HEK293 (cell line): ENCODE data around the gene DCAF10.

Source experiments
- CTCF ChIP-seq: fragments of 450-650 bp; formaldehyde crosslinking; IDR thresholded peaks from 2 replicates; pipeline ENCODE4 v1.5.1; 2016; ENCODE audit warnings: missing biosample characterization, missing genetic modification characterization
- TCF7L2 ChIP-seq: IDR thresholded peaks from 2 replicates; pipeline ENCODE4 v1.6.1; 2011; ENCODE audit warnings: low read depth, mild to moderate bottlenecking, inconsistent platforms, low read length, moderate library complexity, borderline replicate concordance
- YY1 ChIP-seq: fragments of 450-650 bp; formaldehyde crosslinking; IDR thresholded peaks from 2 replicates; pipeline ENCODE4 v1.5.1; 2018; ENCODE audit warnings: missing biosample characterization, missing genetic modification characterization
- ZFP69B ChIP-seq: fragments of 450-650 bp; formaldehyde crosslinking; IDR thresholded peaks from 2 replicates; pipeline ENCODE4 v1.5.1; 2016; ENCODE audit warnings: missing biosample characterization, missing genetic modification characterization
- ZNF121 ChIP-seq: fragments of 450-650 bp; formaldehyde crosslinking; IDR thresholded peaks from 2 replicates; pipeline ENCODE4 v1.5.1; 2016; ENCODE audit warnings: missing biosample characterization, missing genetic modification characterization
- ZNF302 ChIP-seq: fragments of 450-650 bp; formaldehyde crosslinking; IDR thresholded peaks from 2 replicates; pipeline ENCODE4 v1.5.1; 2016; ENCODE audit warnings: missing biosample characterization, missing genetic modification characterization, low read depth
- ZNF324 ChIP-seq: fragments of 450-650 bp; formaldehyde crosslinking; IDR thresholded peaks from 2 replicates; pipeline ENCODE4 v1.5.1; 2016; ENCODE audit warnings: missing biosample characterization, missing genetic modification characterization
- ZNF354C ChIP-seq: fragments of 450-650 bp; formaldehyde crosslinking; IDR thresholded peaks from 2 replicates; pipeline ENCODE4 v1.5.1; 2016; ENCODE audit warnings: missing biosample characterization, missing genetic modification characterization, low read depth, borderline replicate concordance
- ZNF791 ChIP-seq: fragments of 450-650 bp; formaldehyde crosslinking; IDR thresholded peaks from 2 replicates; pipeline ENCODE4 v1.5.1; 2016; ENCODE audit warnings: missing biosample characterization, missing genetic modification characterization
- ZSCAN5A ChIP-seq: fragments of 450-650 bp; formaldehyde crosslinking; IDR thresholded peaks from 2 replicates; pipeline ENCODE4 v1.5.1; 2016; ENCODE audit warnings: missing biosample characterization, missing genetic modification characterization

- TF ChIP-seq TCF7L2, result no peak
- TF ChIP-seq CTCF (tag by site-specific recombination), result no peak
- TF ChIP-seq ZFP69B (tag by site-specific recombination), result no peak
- TF ChIP-seq ZNF791 (tag by site-specific recombination), result no peak
- no peak for TF ChIP-seq YY1
- no peak for TF ChIP-seq ZNF302 (tag by site-specific recombination)
- TF ChIP-seq ZNF324, result no peak
- TF ChIP-seq ZNF354C (tag by site-specific recombination), result no peak
- no peak for TF ChIP-seq ZNF121 (tag by site-specific recombination)
- no peak for TF ChIP-seq ZSCAN5A (tag by site-specific recombination)
These were observed 22.1 kb upstream of the DCAF10 start for GRCh38 chr9:37778534-37778933.
